H1 (cell line): Measurements from ENCODE around the gene TMCC1. TPM values are rescaled to one million over a fixed set of nuclear protein-coding genes. Genes with fewer than 3 reads are reported as not detected.

ENCODE experiments used
- CTCF ChIA-PET: fragments of 300-600 bp; sonication (Branson Sonifier 250); formaldehyde crosslinking; loops from one replicate; lab custom pipeline; 2021; ENCODE audit not compliant: partially characterized antibody; lab: Charles Lee
- POLR2A ChIA-PET: fragments of 300-600 bp; sonication (Branson Sonifier 250); formaldehyde crosslinking; loops from one replicate; lab custom pipeline; 2021; ENCODE audit warnings: inconsistent platforms; ENCODE audit not compliant: partially characterized antibody; lab: Charles Lee
- DNase-seq, 2 experiments: peaks; one replicate each; pipeline versions ENCODE4 v3.0.0 to v3.0.0-alpha.2; 2010 to 2022; ENCODE audit warnings: low spot score in 2 of 2, low read depth in 1 of 2, mixed read lengths in 1 of 2
- FAIRE-seq: peaks from 2 replicates; lab custom pipeline; 2011; peaks lifted over from hg19 to GRCh38; lab: Jason Lieb, UNC
- H2AFZ ChIP-seq: 2 replicates; pipeline ENCODE4 v1.8.1; 2012; ENCODE audit warnings: low read length, inconsistent platforms
- H2AK5ac ChIP-seq: 2 replicates; pipeline ENCODE4 v1.6.1; 2013; ENCODE audit warnings: low read depth, low read length
- H2BK120ac ChIP-seq: replicated peaks from 2 replicates; pipeline ENCODE3; 2013; ENCODE audit warnings: low read depth, low read length, inconsistent platforms
- H2BK12ac ChIP-seq: 2 replicates; pipeline ENCODE4 v1.6.1; 2013; ENCODE audit warnings: low read depth, low read length
- H2BK15ac ChIP-seq: 2 replicates; pipeline ENCODE4 v1.6.1; 2013; ENCODE audit warnings: low read length
- H2BK20ac ChIP-seq: 2 replicates; pipeline ENCODE4 v1.6.1; 2013; ENCODE audit warnings: low read length
- H2BK5ac ChIP-seq: 2 replicates; pipeline ENCODE4 v1.6.1; 2013; ENCODE audit warnings: low read depth, low read length
- H3K14ac ChIP-seq: 2 replicates; pipeline ENCODE4 v1.6.1; 2013; ENCODE audit warnings: inconsistent platforms; ENCODE audit not compliant: insufficient read length
- H3K18ac ChIP-seq: 2 replicates; pipeline ENCODE4 v1.6.1; 2013; ENCODE audit warnings: low read length; ENCODE audit errors: extremely low read depth
- H3K23ac ChIP-seq: 2 replicates; pipeline ENCODE4 v1.6.1; 2013; ENCODE audit warnings: inconsistent platforms; ENCODE audit not compliant: insufficient read length
- H3K23me2 ChIP-seq: 2 replicates; pipeline ENCODE4 v1.6.1; 2013; ENCODE audit warnings: low read depth, low read length
- H3K27ac ChIP-seq: 2 replicates; pipeline ENCODE4 v1.6.1; 2011; ENCODE audit warnings: low read depth, low read length, inconsistent platforms
- H3K27me3 ChIP-seq, 4 experiments: replicated peaks in 1 of 4; 1 replicate in 1 of 4; 2 replicates in 3 of 4; pipeline versions ENCODE4 v1.6.1 to v1.8.1; 2011 to 2013; ENCODE audit warnings: low read length in 3 of 4, mild to moderate bottlenecking in 3 of 4, inconsistent platforms in 2 of 4, mixed read lengths in 2 of 4, moderate library complexity in 1 of 4; ENCODE audit not compliant: control insufficient read depth in 3 of 4, insufficient read depth in 3 of 4; ENCODE audit errors: extremely low read depth in 1 of 4
- H3K36me3 ChIP-seq, 4 experiments: 2 replicates each; pipeline versions ENCODE4 v1.6.1 to v1.8.1; 2011 to 2013; ENCODE audit warnings: mild to moderate bottlenecking in 4 of 4, low read length in 3 of 4, moderate library complexity in 2 of 4, control low read depth in 1 of 4, inconsistent platforms in 1 of 4; ENCODE audit not compliant: insufficient read depth in 4 of 4, control insufficient read depth in 2 of 4
- H3K4ac ChIP-seq: replicated peaks from 2 replicates; pipeline ENCODE3; 2013; ENCODE audit warnings: low read length, low read depth, mixed read lengths, inconsistent platforms; ENCODE audit not compliant: insufficient read length
- H3K4me1 ChIP-seq, 4 experiments: replicated peaks in 1 of 4; 1 replicate in 1 of 4; 2 replicates in 3 of 4; pipeline versions ENCODE4 v1.6.1 to v1.8.1; 2011 to 2013; ENCODE audit warnings: low read length in 3 of 4, inconsistent platforms in 2 of 4, mixed read lengths in 1 of 4; ENCODE audit not compliant: insufficient read depth in 4 of 4, control insufficient read depth in 3 of 4
- H3K4me2 ChIP-seq, 2 experiments: 2 replicates each; pipeline versions ENCODE4 v1.6.1 to v1.8.1; 2011 to 2013; ENCODE audit warnings: low read depth in 2 of 2, low read length in 2 of 2, control low read depth in 1 of 2, inconsistent platforms in 1 of 2, mild to moderate bottlenecking in 1 of 2; ENCODE audit not compliant: insufficient read depth in 1 of 2
- H3K4me3 ChIP-seq, 4 experiments: fragments of 200-600, 300-600 bp in 1 of 4; sonication (generic), shearing (Covaris generic), sonication (Bioruptor Twin) in 1 of 4; 2 replicates each; pipeline versions ENCODE4 v1.5.1 to v1.8.1; 2011 to 2016; ENCODE audit warnings: low read length in 4 of 4, low read depth in 3 of 4, control low read depth in 2 of 4, inconsistent platforms in 2 of 4, mild to moderate bottlenecking in 2 of 4, mixed read lengths in 1 of 4, moderate library complexity in 1 of 4; ENCODE audit not compliant: insufficient read depth in 2 of 4; ENCODE audit errors: extremely low read depth in 1 of 4
- H3K56ac ChIP-seq: replicated peaks from 2 replicates; pipeline ENCODE3; 2013; ENCODE audit warnings: low read depth, mild to moderate bottlenecking, mixed read lengths, low read length, inconsistent platforms; ENCODE audit not compliant: insufficient read length
- H3K79me1 ChIP-seq: 2 replicates; pipeline ENCODE4 v1.6.1; 2013; ENCODE audit warnings: low read depth, low read length, control low read depth
- H3K79me2 ChIP-seq, 2 experiments: 2 replicates each; pipeline versions ENCODE4 v1.6.1 to v1.8.1; 2012 to 2013; ENCODE audit warnings: low read length in 2 of 2, mild to moderate bottlenecking in 2 of 2, inconsistent platforms in 1 of 2; ENCODE audit not compliant: insufficient read depth in 2 of 2, control insufficient read depth in 1 of 2
- H3K9ac ChIP-seq, 4 experiments: replicated peaks in 1 of 4; 1 replicate in 1 of 4; 2 replicates in 3 of 4; pipeline versions ENCODE4 v1.6.1 to v1.8.1; 2011 to 2013; ENCODE audit warnings: low read depth in 3 of 4, low read length in 3 of 4, control low read depth in 2 of 4, mild to moderate bottlenecking in 2 of 4, moderate library complexity in 2 of 4, inconsistent platforms in 1 of 4; ENCODE audit errors: extremely low read depth in 1 of 4
- H3K9me3 ChIP-seq, 2 experiments: 2 replicates each; pipeline versions ENCODE4 v1.6.1 to v1.8.1; 2012 to 2013; ENCODE audit warnings: mild to moderate bottlenecking in 2 of 2, moderate library complexity in 2 of 2, control low read depth in 1 of 2, inconsistent platforms in 1 of 2, low read depth in 1 of 2, low read length in 1 of 2, mixed read lengths in 1 of 2; ENCODE audit not compliant: insufficient read depth in 2 of 2
- H4K20me1 ChIP-seq, 2 experiments: replicated peaks in 1 of 2; 2 replicates each; pipeline versions ENCODE3 to v1.8.1; 2011 to 2013; ENCODE audit warnings: inconsistent platforms in 2 of 2, low read length in 2 of 2, mild to moderate bottlenecking in 1 of 2; ENCODE audit not compliant: insufficient read depth in 2 of 2, control insufficient read depth in 1 of 2
- H4K5ac ChIP-seq: 2 replicates; pipeline ENCODE4 v1.6.1; 2013; ENCODE audit warnings: low read length, low read depth, mixed read lengths, inconsistent platforms; ENCODE audit not compliant: insufficient read length
- H4K8ac ChIP-seq: 2 replicates; pipeline ENCODE4 v1.8.0; 2013; ENCODE audit warnings: mild to moderate bottlenecking, moderate library complexity, low read length, inconsistent platforms; ENCODE audit not compliant: insufficient read depth; ENCODE audit errors: extremely low read depth
- H4K91ac ChIP-seq: replicated peaks from 2 replicates; pipeline ENCODE3; 2013; ENCODE audit warnings: low read length, mixed read lengths, inconsistent platforms; ENCODE audit not compliant: insufficient read length
- BRCA1 ChIP-seq: IDR thresholded peaks from 2 replicates; pipeline ENCODE4 v1.6.1; 2012; ENCODE audit warnings: low read depth, low read length, improper control_type of control experiment
- EP300 ChIP-seq, 2 experiments: IDR thresholded peaks; 1 replicate in 1 of 2; 2 replicates in 1 of 2; pipeline ENCODE4 v1.6.1; 2011 to 2012; ENCODE audit warnings: low read depth in 2 of 2, low read length in 2 of 2, mild to moderate bottlenecking in 2 of 2, borderline replicate concordance in 1 of 2, inconsistent platforms in 1 of 2, moderate library complexity in 1 of 2
- GTF2F1 ChIP-seq: IDR thresholded peaks from 2 replicates; pipeline ENCODE4 v1.6.1; 2012; ENCODE audit warnings: low read depth, low read length, improper control_type of control experiment, borderline replicate concordance
- KDM4A ChIP-seq: IDR thresholded peaks from one replicate; pipeline ENCODE4 v1.7.1; 2012; ENCODE audit warnings: low read depth, mild to moderate bottlenecking, moderate library complexity, low read length, inconsistent platforms; ENCODE audit not compliant: severe bottlenecking
- KDM5A ChIP-seq: fragments of 200-600 bp; IDR thresholded peaks from 2 replicates; pipeline ENCODE4 v1.7.1; 2012; ENCODE audit warnings: mild to moderate bottlenecking, low read length, inconsistent platforms, mixed read lengths
- POLR2A ChIP-seq, 2 experiments: IDR thresholded peaks; 1 replicate in 1 of 2; 2 replicates in 1 of 2; pipeline ENCODE4 v1.6.1; 2011; ENCODE audit warnings: low read depth in 2 of 2, low read length in 2 of 2, mild to moderate bottlenecking in 2 of 2; ENCODE audit errors: control extremely low read depth in 1 of 2
- SIN3A ChIP-seq, 2 experiments: IDR thresholded peaks in 1 of 2; conservative IDR thresholded peaks in 1 of 2; 2 replicates each; pipeline ENCODE4 v1.6.1; 2011 to 2012; ENCODE audit warnings: low read length in 2 of 2, improper control_type of control experiment in 1 of 2, low read depth in 1 of 2, mild to moderate bottlenecking in 1 of 2
- SIRT6 ChIP-seq: IDR thresholded peaks from one replicate; pipeline ENCODE4 v1.7.1; 2012; ENCODE audit warnings: low read length, inconsistent platforms
- SIX5 ChIP-seq: IDR thresholded peaks from 2 replicates; pipeline ENCODE4 v1.6.1; 2011; ENCODE audit warnings: mild to moderate bottlenecking, low read depth, low read length
- SP1 ChIP-seq: IDR thresholded peaks from 2 replicates; pipeline ENCODE4 v1.6.1; 2011; ENCODE audit warnings: low read depth, low read length
- TEAD4 ChIP-seq: IDR thresholded peaks from 2 replicates; pipeline ENCODE4 v1.6.1; 2012; ENCODE audit warnings: low read depth, low read length, inconsistent platforms, mixed read lengths
- YY1 ChIP-seq: IDR thresholded peaks from 2 replicates; pipeline ENCODE4 v1.6.1; 2011; ENCODE audit warnings: low read depth, mild to moderate bottlenecking, low read length
- WGBS, 2 experiments: shearing (Covaris generic) in 1 of 2; methylation state at CpG; one replicate each; pipeline versions ENCODE4 v1.1.6 to v1.1.7; 2013 to 2015; ENCODE audit warnings: low lambda C conversion rate in 2 of 2, mixed read lengths in 2 of 2, inconsistent platforms in 1 of 2, low coverage in 1 of 2, missing lambda C conversion rate in 1 of 2; ENCODE audit not compliant: insufficient replicate concordance in 2 of 2, insufficient coverage in 1 of 2, insufficient read length in 1 of 2; ENCODE audit errors: extremely low coverage in 1 of 2, missing lambda C conversion rate in 1 of 2; 5-methylcytosine and 5-hydroxymethylcytosine counted together
- polyA plus RNA-seq, 7 experiments: library from polyadenylated mRNA; depleted of rRNA in 3 of 7; stranded (reverse) in 5 of 7; unstranded in 2 of 7; fragments of >200 nt in 5 of 7; fragments of 200-250 nt in 2 of 7; gene quantifications; 1 replicate in 5 of 7; 2 replicates in 1 of 7; 4 replicates in 1 of 7; pipeline versions ENCODE4 v1.2.1 to v1.2.3, GENCODE V29; 2011 to 2013; ENCODE audit warnings: missing spikeins in 2 of 7, mixed read lengths in 2 of 7
- total RNA-seq: library from RNA; stranded (reverse); fragmentation: NEBNext Ultra II Directional; extraction: Animal tissue kit (Norgen Biotek cat#: 25700); gene quantifications from 2 replicates; pipeline ENCODE4 v1.2.1, GENCODE V29; 2021
- TF ChIP-seq, protein P1 (sequence below): IDR thresholded peaks from 2 replicates; pipeline ENCODE4 v1.6.1; 2011; ENCODE audit warnings: low read length, improper control_type of control experiment

Gene TMCC1
- total and polyA plus RNA-seq, 2 of the 8 experiments (the other 6 are each of a cell fraction or from before 2014, with no cell fraction given) = 10.4 to 27.1 TPM

DNA sequence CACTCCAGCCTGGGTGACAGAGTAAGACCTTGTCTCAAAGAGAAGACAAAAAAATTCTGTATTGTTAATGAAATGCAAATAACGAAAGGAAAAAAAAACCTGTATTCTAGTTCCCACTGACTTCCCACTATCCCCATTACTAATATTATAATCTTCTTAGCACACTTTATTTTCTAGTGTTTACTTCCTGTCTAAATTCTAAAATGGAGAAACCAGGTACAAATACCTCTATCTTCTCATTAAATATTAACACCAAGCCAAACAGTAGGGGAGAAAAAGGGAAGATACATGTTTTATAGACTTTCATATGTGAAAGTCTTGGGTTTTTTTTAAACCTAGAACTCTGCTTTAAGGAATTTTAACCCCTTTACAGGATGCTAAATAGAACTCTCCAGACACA lies 231.7 kb downstream of the TMCC1 start:
- Histone ChIP-seq H3K27ac (no peak overlapping the region), H3K79me2 (0 out of 4 replicates have a peak, but pooled peaks cover 0 to 2% of the 10 kb centered on the region in 2 experiments), H4K5ac (no peak overlapping the region), H3K23ac (no peak overlapping the region), H3K9ac (no peak overlapping the region), H3K14ac (no peak overlapping the region), H2AFZ (no peak overlapping the region), H3K9me3 (no peaks in the 10 kb centered on the region), H2BK15ac (no peak overlapping the region), H4K91ac (no peak overlapping the region), H3K23me2 (no peaks in the 10 kb centered on the region), H3K56ac (no peak overlapping the region), H3K79me1 (no peaks in the 10 kb centered on the region; the same call in 1 of the 2 replicates), H4K20me1 (no peaks in the 10 kb centered on the region), H3K4me1 (peaks cover 0 to 12% (median 5%) of the 10 kb centered on the region in 4 experiments; a peak in 5 of 7 replicates), H2AK5ac (no peak overlapping the region), H3K27me3 (no peaks in the 10 kb centered on the region), H4K8ac (no peak overlapping the region), H2BK12ac (no peak overlapping the region), H2BK120ac (no peak overlapping the region), H2BK5ac (no peak overlapping the region), H2BK20ac (no peak overlapping the region), H3K4me2 (no peak overlapping the region), H3K4me3 (no peak overlapping the region), H3K18ac (no peak overlapping the region), H3K36me3 (no peaks in the 10 kb centered on the region), H3K4ac (no peak overlapping the region)
- CTCF ChIA-PET = interaction anchor here (0.6 to 1.5 kb wide), 3 partner anchors 12 to 45 kb away, joined by 3 read pairs; no protein-coding TSS in a partner anchor
- FAIRE-seq = no peak
- POLR2A ChIA-PET = no interaction called here
- 89% methylated on average over 1 of the region's 1 CpG; no CpG with 5 or more reads in 1 of the 2 experiments for WGBS, 2 experiments
- no peak for TF ChIP-seq BRCA1
- TF ChIP-seq SIX5 = no peak
- TF ChIP-seq POLR2A (IDR thresholded peaks at IDR 0.05; ENCODE audit: control extremely low read depth in 1 of 2, low read depth in 2 of 2, low read length in 2 of 2) = no peak
- TF ChIP-seq GTF2F1 = no peak
- no peak for TF ChIP-seq KDM4A
- TF ChIP-seq SIRT6 = no peak
- TF ChIP-seq SP1 = no peak
- no peak for TF ChIP-seq EP300 (IDR thresholded peaks at IDR 0.05; ENCODE audit: borderline replicate concordance in 1 of 2, low read depth in 2 of 2, low read length in 2 of 2)
- no peak for TF ChIP-seq TEAD4
- no peak for TF ChIP-seq YY1
- TF ChIP-seq, protein P1, sequence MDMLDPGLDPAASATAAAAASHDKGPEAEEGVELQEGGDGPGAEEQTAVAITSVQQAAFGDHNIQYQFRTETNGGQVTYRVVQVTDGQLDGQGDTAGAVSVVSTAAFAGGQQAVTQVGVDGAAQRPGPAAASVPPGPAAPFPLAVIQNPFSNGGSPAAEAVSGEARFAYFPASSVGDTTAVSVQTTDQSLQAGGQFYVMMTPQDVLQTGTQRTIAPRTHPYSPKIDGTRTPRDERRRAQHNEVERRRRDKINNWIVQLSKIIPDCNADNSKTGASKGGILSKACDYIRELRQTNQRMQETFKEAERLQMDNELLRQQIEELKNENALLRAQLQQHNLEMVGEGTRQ = no peak
- TF ChIP-seq KDM5A = no peak
- TF ChIP-seq SIN3A (conservative IDR thresholded peaks at IDR 0.05 in 1 of 2, IDR thresholded peaks at IDR 0.05 in 1 of 2; ENCODE audit: low read depth in 1 of 2, low read length in 2 of 2) = no peak
- DNase-seq = no peak
